SK-N-SH (cell line): ENCODE results near the gene SLC25A24.

ENCODE experiments used
- CTCF ChIP-seq: fragments of 200-600 bp; sonication (generic); IDR thresholded peaks from 2 replicates; pipeline ENCODE4 v1.6.1; 2017; ENCODE audit warnings: antibody characterized with exemption, mild to moderate bottlenecking, moderate library complexity
- EP300 ChIP-seq, 2 experiments: IDR thresholded peaks; 2 replicates each; pipeline versions ENCODE4 v1.4.0 to v1.6.1; 2012; ENCODE audit warnings: borderline replicate concordance in 1 of 2, low read depth in 1 of 2, low read length in 1 of 2
- FOXM1 ChIP-seq: IDR thresholded peaks from 2 replicates; pipeline ENCODE4 v1.4.0; 2012; ENCODE audit warnings: low read depth, mild to moderate bottlenecking
- GATA2 ChIP-seq: sonication (generic); formaldehyde crosslinking; IDR thresholded peaks from 2 replicates; pipeline ENCODE4 v1.5.0; 2020; ENCODE audit warnings: mild to moderate bottlenecking, missing genetic modification reagents
- NFIC ChIP-seq: IDR thresholded peaks from 2 replicates; pipeline ENCODE4 v1.4.0; 2012; ENCODE audit warnings: borderline replicate concordance
- POLR2AphosphoS5 ChIP-seq: IDR thresholded peaks from 2 replicates; pipeline ENCODE4 v1.6.1; 2012; ENCODE audit warnings: low read depth, low read length
- RCOR1 ChIP-seq: fragments of 150-350 bp; IDR thresholded peaks from 2 replicates; pipeline ENCODE4 v1.6.1; 2017; ENCODE audit warnings: antibody characterized with exemption, low read length
- SMC3 ChIP-seq: IDR thresholded peaks from 2 replicates; pipeline ENCODE4 v1.6.1; 2012; ENCODE audit warnings: low read depth, low read length, improper control_type of control experiment
- USF2 ChIP-seq: fragments of 150-350 bp; IDR thresholded peaks from 2 replicates; pipeline ENCODE4 v1.6.1; 2017; ENCODE audit warnings: antibody characterized with exemption, low read length, low read depth, borderline replicate concordance
- YY1 ChIP-seq: IDR thresholded peaks from 2 replicates; pipeline ENCODE4 v1.4.0; 2012; ENCODE audit warnings: low read depth, mild to moderate bottlenecking

DNA sequence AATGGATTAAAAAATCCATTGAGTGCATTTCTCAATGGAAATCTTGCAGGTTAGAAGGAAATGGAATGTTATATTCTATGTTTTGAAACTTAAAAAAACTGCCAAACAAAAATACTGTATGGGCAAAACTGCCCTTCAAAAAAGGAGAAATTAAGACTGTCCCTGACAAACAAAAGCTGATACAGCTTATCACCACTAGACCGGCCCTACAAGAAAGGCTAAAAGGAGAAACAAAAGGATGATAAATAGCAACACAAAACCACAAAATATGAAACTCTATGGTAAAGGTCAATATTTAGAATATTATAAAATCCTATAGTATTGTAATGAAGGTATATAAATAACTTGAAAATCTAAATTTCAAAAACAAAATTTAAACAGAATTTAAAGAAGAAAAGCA is 60.0 kb downstream of the SLC25A24 start:
- TF ChIP-seq GATA2 (CRISPR knock-in tag), result no peak
- TF ChIP-seq RCOR1, result no peak
- TF ChIP-seq NFIC, result no peak
- TF ChIP-seq USF2, result no peak
- TF ChIP-seq YY1, result no peak
- no peak for TF ChIP-seq FOXM1
- TF ChIP-seq EP300 (IDR thresholded peaks at IDR 0.05; ENCODE audit: borderline replicate concordance in 1 of 2, low read depth in 1 of 2, low read length in 1 of 2), result no peak
- no peak for TF ChIP-seq SMC3
- no peak for TF ChIP-seq POLR2AphosphoS5
- TF ChIP-seq CTCF, result no peak
